Activated CD4-positive, alpha-beta T cell treated with anti-CD3 and anti-CD28 coated beads for 36 hours (primary cell): ENCODE measurements around the gene KCTD17. TPM values are rescaled to one million over a fixed set of nuclear protein-coding genes. Genes with fewer than 3 reads are reported as not detected.

ENCODE experiments used
- ATAC-seq: fragments of 200-7000 bp; cut with Tn5 transposase; one replicate; pipeline ENCODE4 v1.10.0; 2021; ENCODE audit warnings: mild to moderate bottlenecking, moderate library complexity
- CTCF ChIA-PET: fragments of 350-600 bp; sonication (Branson Sonifier 250); formaldehyde crosslinking; loops from one replicate; lab custom pipeline; 2021; ENCODE audit warnings: antibody characterized with exemption; lab: Charles Lee
- POLR2A ChIA-PET: fragments of 350-600 bp; sonication (Branson Sonifier 250); formaldehyde crosslinking; loops from one replicate; lab custom pipeline; 2021; ENCODE audit warnings: antibody characterized with exemption, inconsistent platforms; lab: Charles Lee
- DNase-seq: peaks from one replicate; pipeline ENCODE4 v3.0.0-alpha.2; 2020
- H3K27ac Mint-ChIP-seq: one replicate; pipeline ENCODE4 v1.8.0; 2021; ENCODE audit warnings: mixed read lengths
- H3K27me3 Mint-ChIP-seq: one replicate; pipeline ENCODE4 v1.8.0; 2021; ENCODE audit warnings: mixed read lengths
- H3K36me3 Mint-ChIP-seq: one replicate; pipeline ENCODE4 v1.8.0; 2021; ENCODE audit warnings: low read depth, mixed read lengths
- H3K4me1 Mint-ChIP-seq: one replicate; pipeline ENCODE4 v1.8.0; 2021; ENCODE audit warnings: mixed read lengths
- H3K4me3 Mint-ChIP-seq: one replicate; pipeline ENCODE4 v1.8.0; 2021; ENCODE audit warnings: mild to moderate bottlenecking, moderate library complexity, mixed read lengths
- H3K9me3 Mint-ChIP-seq: one replicate; pipeline ENCODE4 v1.8.0; 2021; ENCODE audit warnings: low read depth, mixed read lengths
- intact Hi-C, 2 experiments: fragments of 100-400 bp; cut with DNase I in 1 of 2; cut with micrococcal nuclease in 1 of 2; formaldehyde crosslinking; loops; one replicate each; pipeline versions ENCODE4 v1.14.2 to v1.15.1; 2022 to 2024; cut with DNase I, micrococcal nuclease
- total RNA-seq, 2 experiments: library from RNA; stranded (reverse); gene quantifications; one replicate each; pipeline ENCODE4 v1.2.3, GENCODE V29; 2021

KCTD17 gene
- total RNA-seq, 2 experiments from 2014 or later, result 32.5 to 36.8 TPM

DNA sequence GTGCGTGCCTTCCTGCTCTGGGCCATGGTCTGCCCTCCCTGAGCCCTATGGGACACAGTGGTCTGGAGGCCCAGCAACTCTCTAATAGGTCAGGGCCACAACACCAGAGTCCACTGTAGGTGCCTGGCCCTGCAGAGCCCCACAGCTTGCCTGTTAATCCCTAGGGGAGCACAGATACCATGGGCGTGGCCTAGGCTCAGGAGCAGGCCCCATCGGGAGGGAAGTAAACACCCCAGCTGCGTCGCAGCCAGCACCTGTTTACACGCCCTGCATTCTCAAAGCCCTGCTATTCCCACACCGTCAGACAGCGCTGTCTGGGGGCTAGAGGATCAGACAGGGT lies 2.5 kb downstream of the KCTD17 start:
- DNase-seq (no peak), ATAC-seq (no peak)
- ChIA-PET POLR2A (no interaction called here), CTCF (interaction anchor here (0.6 to 0.7 kb wide), 2 partner anchors 144 to 1822 kb away, joined by 3 to 4 read pairs; no protein-coding TSS in a partner anchor)
- H3K36me3 Mint-ChIP-seq, result peaks cover 9% of the 10 kb centered on the region
- no peak overlapping the region for H3K4me3 Mint-ChIP-seq
- H3K4me1 Mint-ChIP-seq, result peaks cover 6% of the 10 kb centered on the region
- H3K27ac Mint-ChIP-seq, result no peak overlapping the region
- H3K9me3 Mint-ChIP-seq, result no peaks in the 10 kb centered on the region
- H3K27me3 Mint-ChIP-seq, result no peaks in the 10 kb centered on the region
- intact Hi-C loops, result loop anchor here in 1 of 2 experiments (5.0 kb wide), 1 partner anchor 277 kb away; the partner anchor contains the start of gene IFT27

DNA sequence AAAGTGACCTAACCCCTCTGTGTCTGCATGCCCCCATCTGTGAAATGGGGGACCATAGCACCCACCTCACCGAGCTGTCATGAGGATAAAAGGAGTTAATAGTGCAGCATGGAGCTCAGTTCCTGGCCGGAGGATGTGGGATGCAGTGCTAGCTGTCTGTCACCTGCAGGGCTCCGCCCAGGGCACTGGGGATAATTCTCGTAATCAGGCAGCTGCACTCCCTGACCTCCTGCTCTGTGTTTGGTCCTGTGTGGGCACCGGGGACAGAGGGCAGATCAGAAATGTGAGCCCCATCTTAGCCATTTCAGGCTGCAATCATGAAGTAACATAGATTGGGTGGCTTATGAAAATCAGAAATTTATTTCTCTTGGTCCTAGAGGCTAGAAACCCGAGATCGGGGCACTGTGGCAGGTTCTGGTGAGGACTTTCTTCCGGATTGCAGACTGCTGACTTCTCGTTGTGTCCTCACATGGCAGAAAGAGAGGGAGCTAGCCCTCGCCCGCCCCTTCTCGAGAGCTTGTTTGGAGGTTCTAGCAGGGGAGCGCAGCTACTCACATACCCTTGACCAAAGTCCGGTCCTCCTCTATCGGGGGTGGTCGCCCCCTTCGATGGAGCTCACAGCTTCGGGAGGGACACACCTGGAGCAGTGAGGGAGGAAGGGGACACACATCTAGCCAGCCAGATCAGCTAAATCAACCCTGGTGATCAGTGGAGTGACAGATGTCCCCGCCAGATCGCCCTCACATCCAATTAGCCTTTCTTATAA lies 3.2 kb downstream of the KCTD17 start:
- Mint-ChIP-seq H3K4me3 (no peak overlapping the region), H3K4me1 (peaks cover 7% of the 10 kb centered on the region), H3K36me3 (peaks cover 12% of the 10 kb centered on the region), H3K27ac (no peak overlapping the region), H3K27me3 (no peaks in the 10 kb centered on the region), H3K9me3 (no peaks in the 10 kb centered on the region)
- intact Hi-C loops, result loop anchor here in 1 of 2 experiments (5.0 kb wide), 1 partner anchor 277 kb away; the partner anchor contains the start of gene IFT27
- DNase-seq, result no peak
- CTCF ChIA-PET, result interaction anchor here (0.5 to 1.7 kb wide), 6 partner anchors 10 to 1823 kb away, joined by 3 to 8 read pairs (median 3); no protein-coding TSS in a partner anchor
- no peak for ATAC-seq
- POLR2A ChIA-PET, result no interaction called here

DNA sequence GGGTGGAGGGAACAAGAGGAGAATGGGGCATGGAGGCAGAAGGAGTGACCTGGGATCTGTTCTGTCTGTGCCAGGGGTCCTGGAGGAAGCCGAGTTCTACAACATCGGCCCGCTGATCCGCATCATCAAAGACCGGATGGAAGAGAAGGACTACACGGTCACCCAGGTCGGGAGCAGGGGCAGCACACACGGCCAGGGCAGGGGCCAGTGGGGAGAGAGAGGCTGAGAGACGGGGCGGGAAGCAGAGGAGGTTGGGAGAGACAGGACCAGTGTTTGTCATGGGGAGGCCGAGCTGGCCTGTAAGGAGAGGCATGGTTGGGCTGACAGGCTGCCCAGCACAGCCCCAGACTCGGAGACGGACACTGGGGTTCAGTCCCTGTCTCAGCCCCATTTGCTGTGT lies 4.7 kb downstream of the KCTD17 start:
- Mint-ChIP-seq H3K27ac (no peak overlapping the region), H3K4me1 (peaks cover 22% of the 10 kb centered on the region), H3K9me3 (no peaks in the 10 kb centered on the region), H3K36me3 (peaks cover 23% of the 10 kb centered on the region), H3K4me3 (no peak overlapping the region), H3K27me3 (no peaks in the 10 kb centered on the region)
- intact Hi-C loops, result no loop called here
- POLR2A ChIA-PET, result no interaction called here
- no peak for ATAC-seq
- no peak for DNase-seq
- CTCF ChIA-PET, result interaction anchor here (0.6 to 1.7 kb wide), 5 partner anchors 11 to 369 kb away, joined by 3 to 8 read pairs (median 4); partner anchors contain the start of gene IL2RB

DNA sequence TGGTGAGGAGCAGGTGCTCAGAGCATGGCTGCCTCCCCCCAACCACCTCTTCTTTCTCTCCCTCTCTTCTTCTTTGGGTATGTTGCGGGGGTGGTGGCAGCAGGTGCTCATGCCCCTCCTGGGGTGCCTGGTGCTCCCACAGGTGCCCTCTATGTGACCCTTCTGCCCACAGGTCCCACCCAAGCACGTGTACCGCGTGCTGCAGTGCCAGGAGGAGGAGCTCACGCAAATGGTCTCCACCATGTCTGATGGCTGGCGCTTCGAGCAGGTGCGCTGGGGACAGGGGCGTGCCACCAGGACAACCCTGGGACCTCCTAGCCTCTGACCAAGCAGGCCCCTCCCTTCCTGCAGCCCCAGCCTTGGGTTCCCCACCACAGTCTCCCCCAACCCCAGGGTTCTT lies 5.7 kb downstream of the KCTD17 start:
- no peak for DNase-seq
- no peak for ATAC-seq
- intact Hi-C loops, result no loop called here
- POLR2A ChIA-PET, result no interaction called here
- H3K27ac Mint-ChIP-seq, result no peak overlapping the region
- no peaks in the 10 kb centered on the region for H3K9me3 Mint-ChIP-seq
- no peaks in the 10 kb centered on the region for H3K27me3 Mint-ChIP-seq
- peaks cover 26% of the 10 kb centered on the region for H3K36me3 Mint-ChIP-seq
- no peak overlapping the region for H3K4me3 Mint-ChIP-seq
- peaks cover 30% of the 10 kb centered on the region for H3K4me1 Mint-ChIP-seq
- CTCF ChIA-PET, result no interaction called here

DNA sequence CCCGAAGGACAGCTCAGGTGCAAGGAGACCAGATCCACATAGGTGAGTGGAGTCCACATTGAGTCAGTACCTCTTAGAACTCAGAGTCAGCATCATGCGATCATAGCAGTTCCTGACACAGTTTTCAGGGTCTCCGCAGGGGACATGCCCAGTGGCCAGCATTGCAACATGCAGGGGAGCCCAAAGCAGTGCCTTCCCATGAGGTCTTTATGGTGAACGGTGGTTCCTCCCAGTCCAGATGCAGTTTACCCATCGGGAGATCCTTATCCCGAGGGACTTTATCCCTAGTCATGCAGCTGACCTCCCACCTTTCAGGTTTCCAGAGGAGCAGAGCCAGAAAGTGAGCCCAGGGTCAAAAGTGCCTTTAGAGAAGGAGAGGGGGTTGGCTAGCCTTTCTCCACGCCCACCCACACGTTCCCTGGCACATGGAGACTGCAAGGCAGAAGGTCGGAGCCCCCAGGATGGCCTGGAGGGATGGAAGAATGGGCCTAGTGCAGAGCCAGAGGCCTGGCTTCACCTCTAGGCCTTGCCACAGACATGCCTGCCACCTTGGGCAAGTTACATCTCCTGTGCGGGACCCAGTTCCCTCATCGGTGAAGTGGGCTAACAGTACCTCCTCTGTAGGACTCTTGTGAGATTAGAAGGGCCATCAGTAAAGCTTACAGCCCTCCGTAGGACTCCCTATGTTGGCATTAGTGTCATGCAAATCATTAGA lies 6.4 kb downstream of the KCTD17 start:
- intact Hi-C loops, result no loop called here
- Mint-ChIP-seq H3K36me3 (peaks cover 26% of the 10 kb centered on the region), H3K4me1 (peaks cover 33% of the 10 kb centered on the region), H3K27me3 (no peaks in the 10 kb centered on the region), H3K9me3 (no peaks in the 10 kb centered on the region), H3K4me3 (no peak overlapping the region), H3K27ac (no peak overlapping the region)
- ATAC-seq, result no peak
- ChIA-PET CTCF (no interaction called here), POLR2A (no interaction called here)
- no peak for DNase-seq

DNA sequence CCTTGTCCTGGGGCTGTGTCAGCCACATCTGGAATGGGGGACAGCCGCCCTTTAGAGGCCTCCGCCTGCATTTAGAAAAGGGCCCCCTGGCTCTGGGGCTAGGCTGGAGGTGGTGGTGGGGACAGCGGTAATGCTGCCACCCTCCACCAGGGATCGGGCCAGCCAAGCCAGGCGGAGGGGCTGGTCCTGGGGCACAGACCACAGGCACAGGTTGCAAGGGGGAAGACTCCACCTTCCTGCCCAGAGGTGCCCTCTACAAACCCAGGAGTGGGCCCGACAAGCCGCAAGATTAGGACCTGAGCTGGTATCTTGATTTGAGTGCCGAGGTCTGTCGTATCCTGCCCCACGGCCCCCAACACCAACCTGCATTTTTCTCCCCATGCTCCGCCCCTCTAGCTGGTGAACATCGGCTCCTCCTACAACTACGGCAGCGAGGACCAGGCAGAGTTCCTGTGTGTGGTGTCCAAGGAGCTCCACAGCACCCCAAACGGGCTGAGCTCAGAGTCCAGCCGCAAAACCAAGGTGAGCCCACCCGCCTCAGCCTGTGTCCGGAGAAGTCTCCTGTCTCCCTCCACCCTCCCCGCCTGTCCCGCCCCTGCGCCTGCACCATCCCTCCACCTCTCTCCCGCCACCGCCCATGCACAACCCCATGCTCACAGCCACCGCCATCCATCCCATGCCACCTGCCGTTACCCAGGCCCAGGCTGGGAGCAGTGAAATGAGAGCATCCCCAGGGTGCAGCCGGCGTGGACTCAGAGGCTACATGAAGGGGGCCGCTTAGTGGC lies 7.6 kb downstream of the KCTD17 start:
- no peaks in the 10 kb centered on the region for H3K9me3 Mint-ChIP-seq
- H3K4me3 Mint-ChIP-seq, result no peak overlapping the region
- no peaks in the 10 kb centered on the region for H3K27me3 Mint-ChIP-seq

DNA sequence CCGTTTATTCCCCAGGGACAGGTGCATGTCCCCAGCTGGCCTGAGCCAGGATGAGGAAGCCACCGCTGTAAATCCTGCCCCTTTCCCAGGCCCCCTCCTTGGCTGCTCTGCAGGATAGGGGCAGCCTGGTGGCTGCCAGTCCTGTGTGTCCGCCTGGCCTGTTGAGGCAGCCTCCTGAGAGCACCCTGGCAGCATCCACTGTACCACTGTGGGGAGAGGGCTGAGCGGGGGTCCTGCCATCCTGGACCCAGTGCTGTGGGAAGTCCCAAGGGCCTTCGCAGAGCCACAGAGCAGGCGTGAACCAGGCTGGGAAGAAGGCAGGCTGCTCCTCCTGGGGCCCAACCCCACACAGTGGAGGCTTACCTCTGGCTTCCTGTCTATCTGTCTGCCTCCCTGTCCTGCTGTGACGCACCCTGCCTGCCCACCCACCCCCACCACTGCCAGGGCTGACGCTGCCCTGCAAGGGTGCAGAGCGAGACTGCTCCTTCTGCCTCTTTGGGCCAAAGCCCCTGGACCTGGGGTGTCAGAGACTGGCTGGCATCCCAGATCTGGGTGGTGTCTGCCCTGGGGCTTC lies 8.4 kb downstream of the KCTD17 start:
- H3K9me3 Mint-ChIP-seq, result no peaks in the 10 kb centered on the region
- H3K27me3 Mint-ChIP-seq, result no peaks in the 10 kb centered on the region
- ATAC-seq (peak; percentile 55), DNase-seq (peak; percentile 57)
- intact Hi-C loops, result no loop called here
- peak overlapping the region; percentile 66 for H3K4me3 Mint-ChIP-seq
- peak overlapping the region; percentile 79 for H3K27ac Mint-ChIP-seq
- H3K4me1 Mint-ChIP-seq, result peaks cover 34% of the 10 kb centered on the region
- ChIA-PET CTCF (interaction anchor here (0.6 kb wide), 2 partner anchors 36 to 54 kb away, joined by 3 to 5 read pairs; no protein-coding TSS in a partner anchor), POLR2A (no interaction called here)
- H3K36me3 Mint-ChIP-seq, result peaks cover 34% of the 10 kb centered on the region

More for the DNA sequence above, 7.6 kb downstream of the KCTD17 start:
- POLR2A ChIA-PET, result no interaction called here
- peaks cover 34% of the 10 kb centered on the region for H3K4me1 Mint-ChIP-seq
- no peak for DNase-seq
- CTCF ChIA-PET, result interaction anchor here (0.6 kb wide), 3 partner anchors 35 to 277 kb away, joined by 3 to 5 read pairs (median 3); no protein-coding TSS in a partner anchor
- H3K36me3 Mint-ChIP-seq, result peaks cover 28% of the 10 kb centered on the region
- ATAC-seq, result no peak
- intact Hi-C loops, result no loop called here
- H3K27ac Mint-ChIP-seq, result no peak overlapping the region

DNA sequence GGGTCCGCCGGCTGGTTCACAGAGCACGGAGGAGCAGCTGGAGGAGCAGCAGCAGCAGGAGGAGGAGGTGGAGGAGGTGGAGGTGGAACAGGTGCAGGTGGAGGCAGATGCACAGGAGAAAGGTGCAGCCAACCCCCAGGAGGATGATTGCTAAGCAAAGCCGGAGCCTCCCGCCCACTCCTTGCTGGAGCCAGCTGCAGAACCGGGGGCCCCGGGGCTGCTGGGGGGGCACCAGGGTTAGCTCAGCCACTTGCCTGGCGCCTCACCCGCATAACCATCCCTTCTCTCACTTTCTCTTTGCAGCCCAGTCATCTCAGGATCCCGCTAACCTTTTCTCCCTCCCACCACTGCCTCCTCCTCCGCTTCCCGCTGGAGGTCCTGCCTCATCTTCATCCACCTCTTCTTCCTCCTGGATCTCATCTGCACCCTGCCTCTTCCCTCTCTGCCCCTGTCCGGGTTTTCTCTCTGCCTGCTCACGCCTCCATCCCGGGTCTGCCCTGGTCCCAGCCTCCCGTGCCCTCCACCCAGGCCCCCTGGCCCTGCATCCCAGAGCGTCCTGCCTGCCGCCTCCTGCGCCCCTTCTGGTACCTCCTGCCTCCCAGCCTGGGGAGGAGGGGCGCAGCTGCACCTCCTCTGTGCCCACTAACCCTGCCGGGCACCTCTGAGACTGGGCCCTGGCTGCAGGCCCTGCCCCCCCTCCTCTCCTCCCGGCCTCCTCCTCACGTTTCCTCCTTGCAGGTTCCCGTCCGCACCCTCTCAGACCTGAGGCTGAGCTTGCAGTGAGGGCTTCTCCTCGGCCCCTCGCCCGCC lies 9.5 kb downstream of the KCTD17 start:
- ATAC-seq (peak; percentile 85), DNase-seq (peak; percentile 90)
- Mint-ChIP-seq H3K27me3 (no peaks in the 10 kb centered on the region), H3K36me3 (peaks cover 34% of the 10 kb centered on the region), H3K4me3 (peak overlapping the region; percentile 66), H3K4me1 (peaks cover 34% of the 10 kb centered on the region), H3K27ac (peak overlapping the region; percentile 80), H3K9me3 (no peaks in the 10 kb centered on the region)
- intact Hi-C loops, result loop anchor here in 1 of 2 experiments (1.0 kb wide), 2 partner anchors 61 to 102 kb away; no protein-coding TSS in a partner anchor
- ChIA-PET CTCF (interaction anchor here (0.5 to 1.7 kb wide), 6 partner anchors 16 to 780 kb away, joined by 3 to 7 read pairs (median 4); no protein-coding TSS in a partner anchor), POLR2A (interaction anchor here (0.5 to 1.1 kb wide), 3 partner anchors 9 to 20 kb away, joined by 3 to 9 read pairs (median 3); partner anchors contain the start of gene KCTD17)

DNA sequence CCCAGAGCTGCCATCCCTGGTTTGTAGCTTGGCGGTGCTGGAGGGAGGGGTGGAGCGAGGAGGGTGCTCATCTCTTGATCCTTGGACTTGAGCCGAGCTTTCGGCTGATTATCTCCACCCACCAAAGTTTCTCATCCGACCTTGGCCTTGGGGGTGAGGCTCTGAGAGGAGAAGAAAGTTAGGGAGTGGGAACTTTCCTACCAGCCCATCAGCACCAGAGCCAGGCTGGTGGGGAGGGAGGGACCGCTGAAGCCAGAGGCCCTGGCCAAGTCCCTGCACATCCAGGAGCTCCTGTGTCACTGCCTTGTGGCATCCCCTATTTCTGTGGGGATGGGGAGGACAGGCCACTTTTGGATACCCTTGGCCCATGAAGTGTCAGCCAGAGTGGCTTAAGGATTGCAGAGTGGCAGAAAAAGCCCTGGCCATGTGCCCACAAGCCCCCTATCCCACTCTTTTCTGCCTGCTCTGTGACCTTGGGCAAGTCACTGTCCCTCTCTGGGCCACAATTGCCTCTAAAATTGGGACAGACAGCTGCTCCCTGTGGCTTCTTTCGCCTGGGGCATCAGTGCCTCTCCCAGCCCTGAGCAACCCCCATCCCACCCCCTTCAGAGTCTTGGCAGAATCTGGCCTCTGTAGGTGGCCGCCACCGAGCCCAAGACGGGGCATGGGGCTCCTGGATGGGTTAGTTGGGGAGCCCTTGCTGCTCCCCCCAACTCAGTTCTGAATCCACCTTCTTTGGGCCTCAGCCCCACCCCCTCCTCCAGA lies 10.3 kb downstream of the KCTD17 start:
- intact Hi-C loops, result loop anchor here in 1 of 2 experiments (1.0 kb wide), 2 partner anchors 61 to 102 kb away; no protein-coding TSS in a partner anchor
- Mint-ChIP-seq H3K4me3 (no peak overlapping the region), H3K36me3 (peaks cover 34% of the 10 kb centered on the region), H3K4me1 (peaks cover 34% of the 10 kb centered on the region), H3K9me3 (no peaks in the 10 kb centered on the region), H3K27ac (peak overlapping the region; percentile 5), H3K27me3 (no peaks in the 10 kb centered on the region)
- CTCF ChIA-PET, result interaction anchor here (1.0 to 1.7 kb wide), 4 partner anchors 17 to 206 kb away, joined by 4 to 7 read pairs (median 4); no protein-coding TSS in a partner anchor
- ATAC-seq (no peak), DNase-seq (no peak)
- POLR2A ChIA-PET, result interaction anchor here (0.5 to 1.1 kb wide), 2 partner anchors 10 to 21 kb away, joined by 3 to 9 read pairs; partner anchors contain the start of gene KCTD17
